ENCODE results near the gene CD177.
"Not testable (repeated sequence)": the region's sequence is repeated elsewhere in the genome, so short reads cannot be mapped to it uniquely, and the experiment has no call there.

Gene CD177

GRCh38 chr19:43331435-43332010 is 22.0 kb upstream of the CD177 start:
- intact Hi-C loops (cut with DNase I): no loop called here
- no peak for DNase-seq

- no peak for DNase-seq
- intact Hi-C loops (cut with DNase I): no loop called here
These were observed 21.2 kb upstream of the CD177 start for GRCh38 chr19:43332058-43332922.

- DNase-seq; intact Hi-C loops (cut with DNase I): not testable (repeated sequence)
These were observed 17.0 kb upstream of the CD177 start for GRCh38 chr19:43336508-43336907.

- intact Hi-C loops (cut with DNase I): no loop called here
- DNase-seq: no peak
These were observed 15.7 kb upstream of the CD177 start for GRCh38 chr19:43337737-43338136.

- intact Hi-C loops (cut with DNase I): no loop called here
- DNase-seq: no peak
These were observed 15.0 kb upstream of the CD177 start for GRCh38 chr19:43338530-43338929.

GRCh38 chr19:43339243-43339930 is 14.1 kb upstream of the CD177 start:
- DNase-seq; intact Hi-C loops (cut with DNase I): not testable (repeated sequence)

- intact Hi-C loops (cut with DNase I): not testable (repeated sequence)
These were observed 13.4 kb upstream of the CD177 start for GRCh38 chr19:43340101-43340500.

GRCh38 chr19:43341098-43341497 is 12.4 kb upstream of the CD177 start:
- intact Hi-C loops (cut with DNase I); DNase-seq: not testable (repeated sequence)

More at GRCh38 chr19:43340101-43340500, 13.4 kb upstream of the CD177 start:
- DNase-seq: not testable (repeated sequence)

GRCh38 chr19:43342104-43342503 is 11.4 kb upstream of the CD177 start:
- DNase-seq: peak in 2 of 42 donors; percentile 2 to 13
- intact Hi-C loops (cut with DNase I): not testable (repeated sequence)

GRCh38 chr19:43344347-43344925 is 9.1 kb upstream of the CD177 start:
- intact Hi-C loops (cut with DNase I): not testable (repeated sequence)
- DNase-seq: peak in 1 of 42 donors; percentile 13

GRCh38 chr19:43349813-43350212 is 3.7 kb upstream of the CD177 start:
- DNase-seq; intact Hi-C loops (cut with DNase I): not testable (repeated sequence)

GRCh38 chr19:43351998-43352746 is 1.3 kb upstream of the CD177 start:
- intact Hi-C loops (cut with DNase I): no loop called here
- DNase-seq: no peak

- intact Hi-C loops (cut with DNase I): no loop called here
- DNase-seq: no peak
These were observed 780 bp downstream of the CD177 start for GRCh38 chr19:43354305-43354627.

GRCh38 chr19:43356749-43357148 is 3.3 kb downstream of the CD177 start:
- intact Hi-C loops (cut with DNase I); DNase-seq: not testable (repeated sequence)

- DNase-seq: no peak
- intact Hi-C loops (cut with DNase I): no loop called here
These were observed 8.7 kb downstream of the CD177 start for GRCh38 chr19:43362179-43362578.

- intact Hi-C loops (cut with DNase I): no loop called here
- DNase-seq: no peak
These were observed 9.3 kb downstream of the CD177 start for GRCh38 chr19:43362745-43363144.

GRCh38 chr19:43365677-43366076 is 12.2 kb downstream of the CD177 start:
- DNase-seq: not testable (repeated sequence)

GRCh38 chr19:43367822-43368221 is 14.3 kb downstream of the CD177 start:
- intact Hi-C loops (cut with DNase I): no loop called here
- no peak for DNase-seq

More at GRCh38 chr19:43365677-43366076, 12.2 kb downstream of the CD177 start:
- intact Hi-C loops (cut with DNase I): not testable (repeated sequence)

- intact Hi-C loops (cut with DNase I); DNase-seq: not testable (repeated sequence)
These were observed 15.4 kb downstream of the CD177 start for GRCh38 chr19:43368897-43369296.

All from head of caudate nucleus (tissue), 42 donors.